Effector memory CD8-positive, alpha-beta T cell (primary cell): ENCODE data around the gene DHRS3.

Experiments
- ATAC-seq: fragments of 150-1000 bp; cut with Tn5 transposase; replicated peaks from 2 replicates; pipeline ENCODE4 v1.10.0; 2021; ENCODE audit warnings: mild to moderate bottlenecking, moderate library complexity
- DNase-seq, 3 experiments: peaks; one replicate each; pipeline ENCODE4 v3.0.0; 2021
- H3K27ac Mint-ChIP-seq, 2 donors: one replicate each; pipeline ENCODE4 v1.8.0; 2022; ENCODE audit warnings: mild to moderate bottlenecking in 2 of 2, mixed read lengths in 2 of 2, moderate library complexity in 2 of 2
- H3K27me3 Mint-ChIP-seq, 2 donors: one replicate each; pipeline ENCODE4 v1.8.0; 2022; ENCODE audit warnings: mixed read lengths in 2 of 2
- H3K36me3 Mint-ChIP-seq: one replicate; pipeline ENCODE4 v1.8.0; 2022; ENCODE audit warnings: mild to moderate bottlenecking, moderate library complexity, mixed read lengths; ENCODE audit not compliant: insufficient read depth
- H3K4me1 Mint-ChIP-seq, 2 donors: one replicate each; pipeline ENCODE4 v1.8.0; 2022; ENCODE audit warnings: low read depth in 2 of 2, mixed read lengths in 2 of 2
- H3K4me3 Mint-ChIP-seq, 2 donors: one replicate each; pipeline ENCODE4 v1.8.0; 2022; ENCODE audit warnings: mild to moderate bottlenecking in 2 of 2, mixed read lengths in 2 of 2, moderate library complexity in 2 of 2
- H3K9me3 Mint-ChIP-seq, 2 donors: one replicate each; pipeline ENCODE4 v1.8.0; 2022; ENCODE audit warnings: mixed read lengths in 2 of 2

DHRS3 gene

DNA sequence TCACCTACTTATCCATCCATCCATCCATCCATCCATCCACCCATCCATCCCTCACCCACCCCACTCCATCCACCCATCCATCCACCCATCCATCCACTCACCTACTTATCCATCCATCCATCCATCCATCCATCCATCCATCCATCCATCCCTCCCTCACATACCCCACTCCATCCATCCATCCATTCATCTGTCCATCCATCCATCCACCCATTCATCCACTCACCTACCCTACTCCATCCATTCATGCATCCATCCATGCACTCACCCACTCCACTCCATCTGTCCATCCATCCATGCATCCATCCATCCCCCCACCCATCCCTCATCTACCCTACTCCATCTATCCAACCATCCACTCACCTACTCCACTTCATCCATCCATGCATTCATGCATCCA is 34.5 kb downstream of the DHRS3 start:
- H3K36me3 Mint-ChIP-seq, result peaks cover 12% of the 10 kb centered on the region
- no peaks in the 10 kb centered on the region for H3K9me3 Mint-ChIP-seq
- H3K4me3 Mint-ChIP-seq, result no peak overlapping the region
- peaks cover 8 to 12% of the 10 kb centered on the region in 2 donors for H3K4me1 Mint-ChIP-seq
- no peak for DNase-seq
- H3K27me3 Mint-ChIP-seq, result no peaks in the 10 kb centered on the region
- no peak overlapping the region for H3K27ac Mint-ChIP-seq
- no peak for ATAC-seq

- Mint-ChIP-seq H3K27ac (peak overlapping the region in 1 of 2 donors; percentile 33), H3K9me3 (no peaks in the 10 kb centered on the region), H3K4me3 (no peak overlapping the region), H3K27me3 (no peaks in the 10 kb centered on the region), H3K36me3 (peaks cover 14% of the 10 kb centered on the region), H3K4me1 (peaks cover 2 to 12% of the 10 kb centered on the region in 2 donors)
- DNase-seq, result no peak
- ATAC-seq, result no peak
These were observed 35.4 kb downstream of the DHRS3 start for GRCh38 chr1:12582649-12583048.

DNA sequence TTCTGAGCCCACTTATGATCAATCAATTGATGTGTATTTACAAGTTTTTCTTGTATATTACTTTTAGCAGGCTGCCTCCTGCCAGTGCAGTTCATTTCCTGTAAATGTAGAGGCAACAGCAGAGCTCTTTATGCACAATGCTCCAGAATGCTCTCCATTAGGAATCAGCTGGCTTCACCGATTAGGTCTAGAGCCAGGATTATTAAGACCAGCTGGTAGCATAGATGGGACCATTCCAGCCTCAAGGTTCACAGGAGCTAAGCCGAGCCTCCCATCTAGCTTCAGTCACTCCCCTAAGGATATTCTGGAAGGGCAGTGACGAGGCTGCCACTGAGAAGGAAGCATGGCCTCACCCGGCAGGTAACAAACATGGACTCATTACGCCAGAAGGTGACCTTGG is 36.8 kb downstream of the DHRS3 start:
- no peaks in the 10 kb centered on the region for H3K9me3 Mint-ChIP-seq
- H3K36me3 Mint-ChIP-seq, result peaks cover 17% of the 10 kb centered on the region
- peaks cover 2 to 12% of the 10 kb centered on the region in 2 donors for H3K4me1 Mint-ChIP-seq
- DNase-seq (no peak), ATAC-seq (no peak)
- H3K4me3 Mint-ChIP-seq, result no peak overlapping the region
- no peaks in the 10 kb centered on the region for H3K27me3 Mint-ChIP-seq
- no peak overlapping the region for H3K27ac Mint-ChIP-seq

DNA sequence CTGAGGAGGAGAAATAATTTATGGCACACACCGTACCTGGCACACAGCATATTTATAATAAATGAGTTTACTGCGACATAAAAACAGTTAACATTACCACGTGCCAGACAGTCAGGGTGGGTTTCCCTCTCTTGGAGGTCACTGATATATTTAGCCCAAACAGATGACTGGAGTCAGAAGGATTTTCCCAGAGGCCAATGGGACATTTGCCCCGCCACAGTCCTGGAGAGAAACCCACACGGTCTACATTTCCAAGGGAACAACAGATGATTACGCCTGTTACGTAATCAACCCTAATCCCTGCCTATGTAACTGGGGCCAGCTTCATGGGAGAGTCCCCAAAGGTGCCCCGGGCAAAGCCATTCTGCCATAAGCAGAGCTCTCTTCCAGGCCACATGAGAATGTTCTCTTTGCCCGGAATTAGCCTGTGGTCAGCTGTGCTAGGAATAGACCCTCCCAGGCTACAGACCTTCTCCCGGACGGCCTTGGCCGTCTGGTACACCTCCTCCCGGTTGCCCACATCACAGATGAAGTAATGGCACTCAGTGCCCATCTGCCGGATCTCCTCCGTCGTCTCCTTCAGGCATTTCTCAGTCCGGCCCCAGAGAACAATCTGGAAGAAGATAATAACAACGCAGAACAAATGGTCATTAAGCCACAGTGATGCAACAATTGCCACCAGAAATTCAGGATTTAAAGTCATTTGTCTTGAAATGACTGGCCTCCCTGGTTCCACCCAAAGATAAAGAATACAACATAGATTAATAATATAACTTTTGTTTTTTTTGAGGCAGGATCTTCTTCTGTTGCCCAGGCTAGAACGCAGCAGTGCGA is 37.7 kb downstream of the DHRS3 start:
- H3K9me3 Mint-ChIP-seq, result no peaks in the 10 kb centered on the region
- H3K36me3 Mint-ChIP-seq, result peaks cover 19% of the 10 kb centered on the region
- ATAC-seq (no peak), DNase-seq (no peak)
- H3K27me3 Mint-ChIP-seq, result no peaks in the 10 kb centered on the region
- no peak overlapping the region for H3K27ac Mint-ChIP-seq
- H3K4me3 Mint-ChIP-seq, result no peak overlapping the region
- H3K4me1 Mint-ChIP-seq, result peaks cover 2 to 12% of the 10 kb centered on the region in 2 donors

DNA sequence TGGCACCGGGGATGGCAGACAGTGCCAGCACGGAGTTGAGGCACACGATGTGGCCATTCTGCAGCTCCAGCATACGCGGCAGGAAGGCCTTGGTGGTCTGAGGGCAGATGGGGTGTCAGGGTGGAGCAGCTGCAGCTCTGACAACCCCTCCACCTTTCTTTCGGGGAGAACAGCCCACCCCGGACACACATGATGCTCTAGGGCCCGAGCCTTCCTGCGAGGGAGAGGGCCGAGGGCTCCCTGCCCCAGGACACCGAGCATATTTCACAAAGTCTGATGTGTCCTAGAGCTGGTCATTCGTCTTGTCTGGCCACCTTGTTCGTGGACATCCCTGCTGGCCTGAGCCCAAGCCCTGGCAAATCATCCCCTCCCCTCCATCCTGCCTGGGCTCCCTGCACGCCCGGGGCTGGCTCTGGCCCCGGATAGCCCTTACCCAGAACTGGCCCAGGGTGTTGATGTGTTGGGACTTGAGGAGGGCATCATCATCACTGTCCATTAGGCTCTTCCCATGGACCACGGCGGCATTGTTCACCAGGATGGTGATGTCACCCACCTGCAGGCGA is 39.1 kb downstream of the DHRS3 start:
- Mint-ChIP-seq H3K36me3 (peaks cover 30% of the 10 kb centered on the region), H3K4me3 (no peak overlapping the region), H3K27me3 (no peaks in the 10 kb centered on the region), H3K4me1 (peaks cover 2 to 12% of the 10 kb centered on the region in 2 donors), H3K27ac (no peak overlapping the region), H3K9me3 (no peaks in the 10 kb centered on the region)
- no peak for ATAC-seq
- DNase-seq, result no peak

GRCh38 chr1:12577020-12577419 is 41.0 kb downstream of the DHRS3 start:
- Mint-ChIP-seq H3K4me3 (no peak overlapping the region), H3K27me3 (no peaks in the 10 kb centered on the region), H3K36me3 (peaks cover 38% of the 10 kb centered on the region), H3K9me3 (no peaks in the 10 kb centered on the region), H3K4me1 (peaks cover 0 to 2% of the 10 kb centered on the region in 2 donors), H3K27ac (no peak overlapping the region)
- no peak for ATAC-seq
- no peak for DNase-seq

DNA sequence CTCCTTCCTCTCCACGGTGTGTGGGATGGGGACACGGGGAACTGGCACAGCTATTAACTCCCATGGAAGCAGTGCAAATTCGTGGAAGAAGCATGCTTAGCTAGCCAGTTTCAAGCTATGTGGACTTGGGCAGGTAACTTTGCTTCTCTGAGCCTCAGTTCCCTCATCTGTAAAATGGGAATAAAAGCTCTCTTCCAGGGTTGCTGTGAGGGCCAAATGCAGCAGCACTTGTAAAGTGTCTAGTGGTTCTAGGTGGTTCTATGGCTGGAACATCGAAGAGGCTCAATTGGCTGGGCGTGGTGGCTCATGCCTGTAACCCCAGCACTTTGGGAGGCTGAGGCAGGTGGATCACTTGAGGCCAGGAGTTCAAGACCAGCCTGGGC is 43.3 kb downstream of the DHRS3 start:
- peak overlapping the region in 1 of 2 donors; percentile 5 for H3K27ac Mint-ChIP-seq
- no peaks in the 10 kb centered on the region for H3K4me1 Mint-ChIP-seq
- DNase-seq, result no peak
- no peak for ATAC-seq
- H3K9me3 Mint-ChIP-seq, result no peaks in the 10 kb centered on the region
- peaks cover 51% of the 10 kb centered on the region for H3K36me3 Mint-ChIP-seq
- no peaks in the 10 kb centered on the region for H3K27me3 Mint-ChIP-seq
- no peak overlapping the region for H3K4me3 Mint-ChIP-seq

DNA sequence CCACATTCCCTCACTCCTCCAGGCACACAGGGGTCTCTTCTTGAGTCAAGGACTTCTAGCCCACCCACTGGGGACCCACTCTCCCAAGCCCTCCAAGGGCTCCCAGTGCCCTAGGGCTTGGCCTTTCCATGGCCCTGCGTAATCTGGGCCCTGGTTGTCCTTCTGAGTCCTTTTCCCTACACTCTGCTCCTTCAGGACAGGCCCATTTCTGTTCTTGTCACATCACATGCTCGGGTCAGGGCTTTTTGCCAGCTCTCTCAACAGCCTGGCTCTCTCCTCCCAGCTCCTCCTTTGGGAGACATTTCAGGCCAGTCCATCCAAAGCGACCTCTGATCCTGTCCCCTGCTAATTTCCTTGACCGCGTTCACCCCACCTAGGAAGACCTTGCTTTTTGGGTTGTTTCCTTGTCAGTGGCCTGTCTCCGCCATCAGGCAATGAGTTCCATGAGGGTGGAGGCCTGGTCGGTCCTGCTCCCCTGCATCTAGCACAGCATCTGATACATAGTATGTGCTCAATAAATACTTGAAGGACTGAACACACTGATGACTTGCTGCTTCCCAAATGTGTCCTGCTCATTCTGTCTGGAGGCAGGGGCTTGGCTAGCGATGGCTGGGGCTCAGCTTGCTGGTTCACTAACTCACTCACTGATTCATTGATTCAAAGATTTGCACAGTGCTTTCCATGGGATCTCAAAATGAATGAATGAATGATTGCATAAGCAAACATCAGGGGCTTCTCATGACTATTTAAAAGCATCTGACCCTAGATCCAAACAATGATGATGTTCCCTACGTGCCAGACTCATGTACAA is 44.8 kb downstream of the DHRS3 start:
- H3K4me1 Mint-ChIP-seq, result no peaks in the 10 kb centered on the region
- H3K27ac Mint-ChIP-seq, result peak overlapping the region; percentile 59 to 80
- no peaks in the 10 kb centered on the region for H3K9me3 Mint-ChIP-seq
- peaks cover 43% of the 10 kb centered on the region for H3K36me3 Mint-ChIP-seq
- DNase-seq (no peak), ATAC-seq (no peak)
- H3K4me3 Mint-ChIP-seq, result no peak overlapping the region
- no peaks in the 10 kb centered on the region for H3K27me3 Mint-ChIP-seq

GRCh38 chr1:12572522-12572921 is 45.5 kb downstream of the DHRS3 start:
- Mint-ChIP-seq H3K36me3 (peaks cover 45% of the 10 kb centered on the region), H3K27me3 (no peaks in the 10 kb centered on the region), H3K9me3 (no peaks in the 10 kb centered on the region), H3K27ac (peak overlapping the region; percentile 59 to 80), H3K4me3 (no peak overlapping the region), H3K4me1 (no peaks in the 10 kb centered on the region)
- ATAC-seq (no peak), DNase-seq (no peak)

- Mint-ChIP-seq H3K4me3 (no peak overlapping the region), H3K4me1 (no peaks in the 10 kb centered on the region), H3K36me3 (peaks cover 43% of the 10 kb centered on the region), H3K9me3 (no peaks in the 10 kb centered on the region), H3K27ac (peak overlapping the region in 1 of 2 donors; percentile 49), H3K27me3 (no peaks in the 10 kb centered on the region)
- no peak for DNase-seq
- ATAC-seq, result no peak
These were observed 47.7 kb downstream of the DHRS3 start for GRCh38 chr1:12570291-12570690.

- no peak for ATAC-seq
- H3K9me3 Mint-ChIP-seq, result peaks cover 6 to 14% of the 10 kb centered on the region in 2 donors
- DNase-seq, result no peak
- H3K36me3 Mint-ChIP-seq, result peaks cover 26% of the 10 kb centered on the region
- H3K27me3 Mint-ChIP-seq, result no peaks in the 10 kb centered on the region
- no peak overlapping the region for H3K4me3 Mint-ChIP-seq
- peak overlapping the region; percentile 47 to 55 for H3K27ac Mint-ChIP-seq
- no peaks in the 10 kb centered on the region for H3K4me1 Mint-ChIP-seq
These were observed 49.8 kb downstream of the DHRS3 start for GRCh38 chr1:12568009-12568767.

DNA sequence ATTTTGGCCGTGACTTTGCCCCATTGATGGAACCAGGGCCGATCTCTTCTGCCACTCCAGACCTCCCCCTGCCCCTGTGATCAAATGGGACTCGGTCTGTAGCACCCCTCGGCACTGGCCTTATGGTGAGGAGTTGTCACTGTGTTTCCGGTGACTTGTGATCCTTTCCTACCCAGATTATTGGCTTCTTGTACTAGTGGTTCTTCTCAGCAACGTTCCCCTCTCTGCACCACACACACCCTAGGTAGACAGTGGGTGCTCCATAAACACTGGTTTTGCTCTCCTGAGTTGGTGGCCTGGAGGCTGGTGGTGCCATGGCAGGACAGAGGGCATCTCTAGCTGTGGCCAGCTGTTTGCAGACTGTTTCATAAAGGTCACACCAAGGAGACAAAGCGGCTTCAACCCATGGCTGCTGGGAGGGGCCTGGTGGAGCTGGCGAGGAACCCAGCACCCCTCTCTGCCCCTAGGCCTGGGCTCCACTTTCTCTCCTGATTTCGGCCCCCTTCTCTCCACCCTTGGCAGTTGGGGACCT is 50.7 kb downstream of the DHRS3 start:
- H3K4me1 Mint-ChIP-seq, result no peaks in the 10 kb centered on the region
- H3K36me3 Mint-ChIP-seq, result peaks cover 24% of the 10 kb centered on the region
- no peak for ATAC-seq
- H3K4me3 Mint-ChIP-seq, result no peak overlapping the region
- peak overlapping the region; percentile 47 to 55 for H3K27ac Mint-ChIP-seq
- H3K9me3 Mint-ChIP-seq, result peaks cover 10 to 22% of the 10 kb centered on the region in 2 donors
- no peaks in the 10 kb centered on the region for H3K27me3 Mint-ChIP-seq
- no peak for DNase-seq
